Duodenal mucosa (tissue), 2 donors: Measurements from ENCODE around the gene FAM193B.
"Not testable (repeated sequence)": the region's sequence is repeated elsewhere in the genome, so short reads cannot be mapped to it uniquely, and the experiment has no call there.

Experiments
- H3K27ac ChIP-seq: one replicate; pipeline ENCODE4 v1.7.0; 2013; ENCODE audit warnings: low read depth, low read length
- H3K27me3 ChIP-seq, 2 donors: one replicate each; pipeline ENCODE4 v1.7.0; 2013; ENCODE audit warnings: low read length in 2 of 2, control low read depth in 1 of 2; ENCODE audit not compliant: insufficient read depth in 2 of 2, control insufficient read depth in 1 of 2
- H3K36me3 ChIP-seq, 2 donors: one replicate each; pipeline ENCODE4 v1.7.0; 2013; ENCODE audit warnings: low read length in 2 of 2, control low read depth in 1 of 2; ENCODE audit not compliant: insufficient read depth in 2 of 2, control insufficient read depth in 1 of 2
- H3K4me1 ChIP-seq, 2 donors: one replicate each; pipeline ENCODE4 v1.7.0; 2013; ENCODE audit warnings: low read length in 2 of 2, control low read depth in 1 of 2; ENCODE audit not compliant: insufficient read depth in 2 of 2, control insufficient read depth in 1 of 2
- H3K4me3 ChIP-seq, 2 donors: one replicate each; pipeline ENCODE4 v1.7.0; 2013; ENCODE audit warnings: low read length in 2 of 2, low read depth in 1 of 2
- H3K9ac ChIP-seq, 2 donors: one replicate each; pipeline ENCODE4 v1.7.0; 2013; ENCODE audit warnings: low read length in 2 of 2, low read depth in 1 of 2
- H3K9me3 ChIP-seq, 2 donors: one replicate each; pipeline ENCODE4 v1.7.0; 2013; ENCODE audit warnings: low read length in 2 of 2, control low read depth in 1 of 2; ENCODE audit not compliant: control insufficient read depth in 1 of 2

The FAM193B gene

GRCh38 chr5:177588413-177588909, 34.1 kb upstream of the FAM193B start:
- H3K36me3 ChIP-seq, result peaks cover 0 to 3% of the 10 kb centered on the region in 2 donors
- peaks cover 12 to 16% of the 10 kb centered on the region in 2 donors for H3K4me1 ChIP-seq
- H3K9ac ChIP-seq, result no peak overlapping the region
- H3K27ac ChIP-seq, result no peak overlapping the region
- peaks cover 0 to 3% of the 10 kb centered on the region in 2 donors for H3K27me3 ChIP-seq
- no peak overlapping the region for H3K4me3 ChIP-seq
- no peaks in the 10 kb centered on the region for H3K9me3 ChIP-seq

- Histone ChIP-seq H3K27ac (no peak overlapping the region), H3K36me3 (no peaks in the 10 kb centered on the region), H3K4me3 (no peak overlapping the region), H3K4me1 (no peaks in the 10 kb centered on the region), H3K9ac (no peak overlapping the region), H3K27me3 (no peaks in the 10 kb centered on the region), H3K9me3 (no peaks in the 10 kb centered on the region)
Measured at GRCh38 chr5:177578316-177578715, 24.0 kb upstream of the FAM193B start.

- Histone ChIP-seq H3K9me3 (no peaks in the 10 kb centered on the region), H3K27ac (no peak overlapping the region), H3K4me1 (no peaks in the 10 kb centered on the region), H3K4me3 (no peak overlapping the region), H3K36me3 (no peaks in the 10 kb centered on the region), H3K27me3 (no peaks in the 10 kb centered on the region), H3K9ac (no peak overlapping the region)
Measured at GRCh38 chr5:177576169-177576568, 21.8 kb upstream of the FAM193B start.

GRCh38 chr5:177575488-177575887, 21.1 kb upstream of the FAM193B start:
- Histone ChIP-seq H3K9me3 (no peaks in the 10 kb centered on the region), H3K4me1 (no peaks in the 10 kb centered on the region), H3K9ac (no peak overlapping the region), H3K4me3 (no peak overlapping the region), H3K27me3 (no peaks in the 10 kb centered on the region), H3K27ac (no peak overlapping the region), H3K36me3 (no peaks in the 10 kb centered on the region)

- no peak overlapping the region for H3K27ac ChIP-seq
Measured at GRCh38 chr5:177569894-177570293, 15.5 kb upstream of the FAM193B start.

GRCh38 chr5:177568326-177568725, 14.0 kb upstream of the FAM193B start:
- Histone ChIP-seq H3K27ac (no peak overlapping the region), H3K36me3 (no peaks in the 10 kb centered on the region), H3K4me3 (no peak overlapping the region), H3K27me3 (no peaks in the 10 kb centered on the region), H3K9me3 (no peaks in the 10 kb centered on the region), H3K4me1 (no peaks in the 10 kb centered on the region), H3K9ac (no peak overlapping the region)

More at GRCh38 chr5:177569894-177570293, 15.5 kb upstream of the FAM193B start:
- Histone ChIP-seq H3K4me3 (no peak overlapping the region), H3K27me3 (no peaks in the 10 kb centered on the region), H3K9ac (no peak overlapping the region), H3K9me3 (no peaks in the 10 kb centered on the region), H3K4me1 (no peaks in the 10 kb centered on the region), H3K36me3 (no peaks in the 10 kb centered on the region)

- H3K27ac ChIP-seq, result no peak overlapping the region
- H3K4me1 ChIP-seq, result no peaks in the 10 kb centered on the region
- H3K9me3 ChIP-seq, result no peaks in the 10 kb centered on the region
- no peak overlapping the region for H3K9ac ChIP-seq
- H3K4me3 ChIP-seq, result no peak overlapping the region
- no peaks in the 10 kb centered on the region for H3K27me3 ChIP-seq
- H3K36me3 ChIP-seq, result no peaks in the 10 kb centered on the region
Measured at GRCh38 chr5:177565046-177565445, 10.7 kb upstream of the FAM193B start.

- not testable (repeated sequence) for H3K27me3 ChIP-seq, H3K4me3 ChIP-seq, H3K9ac ChIP-seq, H3K27ac ChIP-seq, H3K9me3 ChIP-seq, H3K36me3 ChIP-seq
- H3K4me1 ChIP-seq, result peaks cover 13 to 15% of the 10 kb centered on the region in 2 donors
Measured at GRCh38 chr5:177559446-177559941, 5.1 kb upstream of the FAM193B start.

- Histone ChIP-seq H3K27me3 (no peaks in the 10 kb centered on the region), H3K4me1 (peaks cover 20 to 24% of the 10 kb centered on the region in 2 donors), H3K4me3 (no peak overlapping the region), H3K27ac (no peak overlapping the region), H3K36me3 (no peaks in the 10 kb centered on the region), H3K9me3 (no peaks in the 10 kb centered on the region), H3K9ac (no peak overlapping the region)
Measured at GRCh38 chr5:177557796-177558195, 3.4 kb upstream of the FAM193B start.

- Histone ChIP-seq H3K4me3 (no peak overlapping the region), H3K9ac (no peak overlapping the region), H3K27me3 (no peaks in the 10 kb centered on the region), H3K36me3 (peaks cover 0 to 2% of the 10 kb centered on the region in 2 donors), H3K4me1 (peaks cover 27 to 30% of the 10 kb centered on the region in 2 donors), H3K9me3 (no peaks in the 10 kb centered on the region), H3K27ac (no peak overlapping the region)
Measured at GRCh38 chr5:177557041-177557647, 2.8 kb upstream of the FAM193B start.
